Vagina (tissue), 2 donors: ENCODE measurements around the gene PLAAT5. TPM values are rescaled to one million over a fixed set of nuclear protein-coding genes. Genes with fewer than 3 reads are reported as not detected.
A peak's percentile ranks its signal among the peaks of the same experiment; 100 is the strongest.

ENCODE experiments used
- DNase-seq, 2 donors: peaks; one replicate each; pipeline ENCODE4 v3.0.0-alpha.2; 2017; ENCODE audit errors: extremely low spot score in 2 of 2
- H3K27ac ChIP-seq: fragments of 200-600 bp; sonication (generic); one replicate; pipeline ENCODE4 v1.5.1; 2019
- H3K27me3 ChIP-seq: fragments of 200-600 bp; sonication (generic); one replicate; pipeline ENCODE4 v1.5.1; 2019
- H3K36me3 ChIP-seq, 2 donors: fragments of 200-600 bp; sonication (generic); one replicate each; pipeline ENCODE4 v1.5.1; 2017 to 2019
- H3K4me1 ChIP-seq: fragments of 200-600 bp; sonication (generic); one replicate; pipeline ENCODE4 v1.5.1; 2019
- H3K4me3 ChIP-seq, 2 donors: fragments of 200-600 bp; sonication (generic); 1 replicate in 1 of 2; 2 replicates in 1 of 2; pipeline ENCODE4 v1.5.1; 2016 to 2019
- H3K9me3 ChIP-seq: fragments of 200-600 bp; sonication (generic); one replicate; pipeline ENCODE4 v1.5.1; 2019
- CTCF ChIP-seq, 3 experiments: fragments of 450-650 bp in 2 of 3; fragments of 200-600 bp in 1 of 3; sonication (generic) in 1 of 3; IDR thresholded peaks; one replicate each; pipeline ENCODE4 v1.5.1; 2017 to 2019; ENCODE audit warnings: antibody characterized with exemption in 3 of 3, mild to moderate bottlenecking in 2 of 3, moderate library complexity in 2 of 3
- POLR2A ChIP-seq, 2 donors: fragments of 450-650 bp; IDR thresholded peaks; one replicate each; pipeline ENCODE4 v1.6.1; 2017; ENCODE audit warnings: antibody characterized with exemption in 2 of 2, mild to moderate bottlenecking in 2 of 2, moderate library complexity in 2 of 2
- POLR2AphosphoS5 ChIP-seq, 2 donors: sonication (generic); formaldehyde crosslinking; IDR thresholded peaks; one replicate each; pipeline ENCODE4 v1.9.0; 2017; ENCODE audit warnings: antibody characterized with exemption in 2 of 2, mild to moderate bottlenecking in 2 of 2, low read depth in 1 of 2; ENCODE audit not compliant: insufficient read depth in 1 of 2
- intact Hi-C: fragments of 100-400 bp; cut with DNase I; formaldehyde crosslinking; loops from one replicate; pipeline ENCODE4 v1.15.1; 2023
- total RNA-seq: library from RNA; depleted of rRNA; stranded (reverse); fragments of >200 nt; gene quantifications from one replicate; pipeline ENCODE4 v1.2.3, GENCODE V29; 2016

The PLAAT5 gene
- total RNA-seq, 1 donor from 2014 or later, result 0.74 TPM

- H3K9me3 ChIP-seq, result no peaks in the 10 kb centered on the region
- no peak for DNase-seq
- TF ChIP-seq POLR2A (IDR thresholded peaks at IDR 0.05) (no peak), CTCF (IDR thresholded peaks at IDR 0.05) (no peak), POLR2AphosphoS5 (IDR thresholded peaks at IDR 0.05; ENCODE audit: insufficient read depth in 1 of 2, low read depth in 1 of 2) (no peak)
- no peak overlapping the region for H3K27ac ChIP-seq
- intact Hi-C loops, result no loop called here
- H3K27me3 ChIP-seq, result no peaks in the 10 kb centered on the region
- no peaks in the 10 kb centered on the region for H3K36me3 ChIP-seq
- H3K4me1 ChIP-seq, result no peaks in the 10 kb centered on the region
- no peak overlapping the region for H3K4me3 ChIP-seq
Observed at GRCh38 chr11:63511048-63511748, 20.2 kb upstream of the PLAAT5 start.

GRCh38 chr11:63510360-63511047, 19.5 kb upstream of the PLAAT5 start:
- Histone ChIP-seq H3K4me3 (no peak overlapping the region), H3K27ac (peak overlapping the region; percentile 1), H3K4me1 (no peaks in the 10 kb centered on the region), H3K27me3 (no peaks in the 10 kb centered on the region), H3K9me3 (no peaks in the 10 kb centered on the region), H3K36me3 (no peaks in the 10 kb centered on the region)
- TF ChIP-seq POLR2A (IDR thresholded peaks at IDR 0.05) (no peak), CTCF (IDR thresholded peaks at IDR 0.05) (no peak), POLR2AphosphoS5 (IDR thresholded peaks at IDR 0.05; ENCODE audit: insufficient read depth in 1 of 2, low read depth in 1 of 2) (no peak)
- DNase-seq, result no peak
- intact Hi-C loops, result no loop called here

GRCh38 chr11:63508745-63509144, 17.8 kb upstream of the PLAAT5 start:
- intact Hi-C loops, result no loop called here

DNA sequence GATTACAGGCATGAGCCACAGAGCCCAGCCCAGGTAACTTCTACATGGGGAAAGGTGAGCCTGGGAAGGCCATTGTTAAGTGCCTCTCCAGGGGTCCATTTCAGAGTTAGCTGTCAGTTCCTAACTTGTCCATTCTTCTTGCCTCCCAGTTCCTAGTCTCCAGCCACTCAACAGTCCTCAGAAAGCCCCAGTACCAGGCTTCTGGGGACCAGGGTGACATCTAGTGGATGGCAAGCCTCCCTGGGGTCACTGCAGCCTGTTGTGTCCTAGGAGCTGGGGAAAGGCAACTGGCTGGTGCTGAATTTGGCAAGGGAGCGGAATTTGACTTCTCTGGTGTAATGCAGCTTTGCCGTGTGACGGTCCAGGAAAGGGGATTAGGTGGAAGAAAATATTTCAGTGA, 17.0 kb upstream of the PLAAT5 start:
- Histone ChIP-seq H3K4me3 (no peak overlapping the region), H3K9me3 (no peaks in the 10 kb centered on the region), H3K27ac (no peak overlapping the region), H3K27me3 (no peaks in the 10 kb centered on the region), H3K36me3 (no peaks in the 10 kb centered on the region), H3K4me1 (no peaks in the 10 kb centered on the region)
- intact Hi-C loops, result no loop called here
- DNase-seq, result no peak
- TF ChIP-seq POLR2AphosphoS5 (IDR thresholded peaks at IDR 0.05; ENCODE audit: insufficient read depth in 1 of 2, low read depth in 1 of 2) (no peak), CTCF (IDR thresholded peaks at IDR 0.05) (no peak), POLR2A (IDR thresholded peaks at IDR 0.05) (no peak)

More at GRCh38 chr11:63508745-63509144, 17.8 kb upstream of the PLAAT5 start:
- Histone ChIP-seq H3K27ac (no peak overlapping the region), H3K36me3 (no peaks in the 10 kb centered on the region), H3K4me3 (no peak overlapping the region), H3K27me3 (no peaks in the 10 kb centered on the region), H3K9me3 (no peaks in the 10 kb centered on the region), H3K4me1 (no peaks in the 10 kb centered on the region)
- TF ChIP-seq CTCF (IDR thresholded peaks at IDR 0.05) (no peak), POLR2A (IDR thresholded peaks at IDR 0.05) (no peak), POLR2AphosphoS5 (IDR thresholded peaks at IDR 0.05; ENCODE audit: insufficient read depth in 1 of 2, low read depth in 1 of 2) (no peak)
- no peak for DNase-seq

DNA sequence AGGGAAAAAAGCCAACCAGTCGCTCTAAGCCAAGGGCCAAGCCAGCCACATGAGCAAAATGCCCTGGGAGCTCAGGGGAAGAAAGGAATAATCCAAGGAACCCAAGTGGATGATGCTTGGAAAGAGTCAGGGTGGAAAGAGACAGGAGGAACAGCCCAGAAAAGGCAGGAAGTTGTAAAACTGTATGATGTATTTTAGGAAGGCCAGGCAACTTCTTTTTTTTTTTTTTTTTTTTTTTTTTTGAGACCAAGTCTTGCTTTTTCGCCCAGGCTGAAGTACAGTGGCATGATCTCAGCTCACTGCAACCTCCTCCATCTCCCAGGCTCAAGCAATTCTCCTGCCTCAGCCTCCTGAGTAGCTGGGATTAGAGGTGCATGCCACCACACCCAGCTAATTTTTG, 16.5 kb upstream of the PLAAT5 start:
- no peaks in the 10 kb centered on the region for H3K36me3 ChIP-seq
- no peak overlapping the region for H3K27ac ChIP-seq
- no peak overlapping the region for H3K4me3 ChIP-seq
- TF ChIP-seq POLR2AphosphoS5 (IDR thresholded peaks at IDR 0.05; ENCODE audit: insufficient read depth in 1 of 2, low read depth in 1 of 2) (no peak), POLR2A (IDR thresholded peaks at IDR 0.05) (no peak), CTCF (IDR thresholded peaks at IDR 0.05) (no peak)
- no peak for DNase-seq
- intact Hi-C loops, result no loop called here
- no peaks in the 10 kb centered on the region for H3K9me3 ChIP-seq
- no peaks in the 10 kb centered on the region for H3K4me1 ChIP-seq
- no peaks in the 10 kb centered on the region for H3K27me3 ChIP-seq
